Measurements from ENCODE around the gene PIEZO1. TPM values are rescaled to one million over a fixed set of nuclear protein-coding genes. Genes with fewer than 3 reads are reported as not detected.

The PIEZO1 gene
- total RNA-seq, 4 donors from 2014 or later, result 105 to 248 (median 172) TPM

DNA sequence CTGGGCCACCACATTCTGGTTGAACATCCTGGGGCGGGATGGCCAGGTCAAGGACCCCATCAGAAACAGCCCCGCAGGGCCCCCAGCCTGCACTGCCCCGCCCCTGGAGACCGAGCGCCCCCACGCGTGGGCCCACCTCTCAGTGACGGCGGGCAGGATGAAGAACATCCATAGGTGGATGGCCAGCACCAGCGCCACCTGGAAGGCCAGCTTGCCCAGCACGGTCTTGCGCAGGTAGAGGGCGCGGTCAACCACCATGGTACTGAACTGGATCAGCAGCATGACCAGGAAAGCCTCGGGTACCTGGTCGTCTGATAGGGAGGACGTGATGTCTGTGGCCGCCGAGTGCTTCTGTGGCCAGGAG is 65.1 kb downstream of the PIEZO1 start:
- Histone ChIP-seq H3K27ac (peak overlapping the region in 3 of 4 donors; percentile 8 to 68 (median 55)), H3K4me3 (no peak overlapping the region), H3K9me3 (no peaks in the 10 kb centered on the region), H3K27me3 (no peaks in the 10 kb centered on the region), H3K4me1 (peaks cover 0 to 17% (median 0%) of the 10 kb centered on the region in 3 donors), H3K36me3 (peaks cover 0 to 100% of the 10 kb centered on the region in 2 donors)
- WGBS, 2 donors (ENCODE audit: low coverage in 1 of 2), result no CpG with 5 or more reads among the region's 19 CpGs
- TF ChIP-seq POLR2A (IDR thresholded peaks at IDR 0.05) (no peak), EP300 (IDR thresholded peaks at IDR 0.05) (no peak), POLR2AphosphoS5 (IDR thresholded peaks at IDR 0.05) (no peak), CTCF (IDR thresholded peaks at IDR 0.05) (no peak)
- no peak for ATAC-seq

GRCh38 chr16:88719267-88719932 is 65.6 kb downstream of the PIEZO1 start:
- peaks cover 0 to 17% (median 0%) of the 10 kb centered on the region in 3 donors for H3K4me1 ChIP-seq
- 100% methylated on average over 1 of the region's 29 CpGs; no CpG with 5 or more reads in 1 of the 2 donors for WGBS, 2 donors (ENCODE audit: low coverage in 1 of 2)
- peak overlapping the region in 3 of 4 donors; percentile 8 to 68 (median 55) for H3K27ac ChIP-seq
- no peak overlapping the region for H3K4me3 ChIP-seq
- TF ChIP-seq CTCF (IDR thresholded peaks at IDR 0.05) (no peak), POLR2AphosphoS5 (IDR thresholded peaks at IDR 0.05) (peak; percentile 74), EP300 (IDR thresholded peaks at IDR 0.05) (no peak), POLR2A (IDR thresholded peaks at IDR 0.05) (no peak)
- peak; percentile 61 for ATAC-seq
- no peaks in the 10 kb centered on the region for H3K9me3 ChIP-seq
- H3K36me3 ChIP-seq, result peaks cover 0 to 100% of the 10 kb centered on the region in 2 donors
- no peaks in the 10 kb centered on the region for H3K27me3 ChIP-seq

- Histone ChIP-seq H3K4me1 (peaks cover 0 to 17% (median 0%) of the 10 kb centered on the region in 3 donors), H3K9me3 (no peaks in the 10 kb centered on the region), H3K36me3 (peaks cover 0 to 100% of the 10 kb centered on the region in 2 donors), H3K27me3 (no peaks in the 10 kb centered on the region), H3K4me3 (no peak overlapping the region), H3K27ac (peak overlapping the region in 2 of 4 donors; percentile 55 to 68)
- 64 to 79% methylated on average over 5 to 11 of the region's 11 CpGs for WGBS, 2 donors (ENCODE audit: low coverage in 1 of 2)
- TF ChIP-seq EP300 (IDR thresholded peaks at IDR 0.05), result no peak
- ATAC-seq, result no peak
These were observed 66.8 kb downstream of the PIEZO1 start for GRCh38 chr16:88718178-88718577.

DNA sequence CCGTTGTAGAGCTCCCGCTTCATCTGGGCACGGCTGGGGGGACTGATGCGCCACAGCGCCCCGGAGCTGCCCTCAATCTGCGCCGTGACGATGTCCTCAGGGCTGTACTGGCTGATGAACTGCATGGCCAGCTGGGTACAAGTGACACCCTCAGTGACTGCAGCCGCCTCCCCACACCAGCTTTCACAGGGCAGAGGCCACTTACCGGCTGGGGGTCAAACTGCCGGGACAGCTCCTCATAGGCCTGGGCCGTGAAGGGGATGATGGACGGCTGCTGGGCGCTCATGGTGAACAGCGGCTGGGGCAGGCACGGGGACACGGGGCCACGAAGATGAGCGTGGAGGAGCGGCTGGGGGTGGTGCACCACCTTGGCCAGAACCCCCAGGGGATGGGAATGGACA is 68.4 kb downstream of the PIEZO1 start:
- H3K36me3 ChIP-seq, result peaks cover 0 to 85% of the 10 kb centered on the region in 2 donors
- ATAC-seq, result no peak
- no peaks in the 10 kb centered on the region for H3K27me3 ChIP-seq
- H3K9me3 ChIP-seq, result no peaks in the 10 kb centered on the region
- no peak overlapping the region for H3K4me3 ChIP-seq
- 100% methylated on average over 1 of the region's 21 CpGs; no CpG with 5 or more reads in 1 of the 2 donors for WGBS, 2 donors (ENCODE audit: low coverage in 1 of 2)
- TF ChIP-seq POLR2A (IDR thresholded peaks at IDR 0.05) (no peak), POLR2AphosphoS5 (IDR thresholded peaks at IDR 0.05) (no peak), EP300 (IDR thresholded peaks at IDR 0.05) (no peak), CTCF (IDR thresholded peaks at IDR 0.05) (no peak)
- peaks cover 0 to 17% (median 0%) of the 10 kb centered on the region in 3 donors for H3K4me1 ChIP-seq
- no peak overlapping the region for H3K27ac ChIP-seq

DNA sequence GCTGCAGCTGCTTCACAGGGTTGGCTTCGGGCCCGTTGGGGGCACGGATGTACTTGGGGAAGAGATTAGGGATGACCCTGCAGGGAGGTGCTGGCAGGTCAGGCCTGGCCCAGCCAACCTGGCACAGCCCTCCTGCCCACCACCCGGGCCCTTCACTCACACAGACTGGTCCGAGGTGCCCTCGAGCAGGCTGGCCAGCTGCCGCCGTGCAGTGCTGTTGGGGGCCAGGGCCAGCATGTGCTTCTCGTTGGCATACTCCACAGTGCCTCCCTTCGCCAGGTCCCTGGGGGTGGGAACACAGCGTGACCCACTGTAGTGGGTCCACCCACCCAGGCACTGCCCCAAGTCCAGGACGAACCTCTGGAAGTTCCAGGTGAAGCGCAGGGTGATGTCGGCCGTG is 68.8 kb downstream of the PIEZO1 start:
- H3K27ac ChIP-seq, result no peak overlapping the region
- ATAC-seq, result no peak
- WGBS, 2 donors (ENCODE audit: low coverage in 1 of 2), result 80% methylated on average over 1 of the region's 15 CpGs; no CpG with 5 or more reads in 1 of the 2 donors
- no peaks in the 10 kb centered on the region for H3K9me3 ChIP-seq
- no peaks in the 10 kb centered on the region for H3K27me3 ChIP-seq
- H3K36me3 ChIP-seq, result peaks cover 0 to 81% of the 10 kb centered on the region in 2 donors
- no peak overlapping the region for H3K4me3 ChIP-seq
- peaks cover 0 to 17% (median 0%) of the 10 kb centered on the region in 3 donors for H3K4me1 ChIP-seq
- TF ChIP-seq POLR2AphosphoS5 (IDR thresholded peaks at IDR 0.05), result no peak
